ENCODE measurements around the gene CAMK2N1. TPM values are rescaled to one million over a fixed set of nuclear protein-coding genes. Genes with fewer than 3 reads are reported as not detected.

CAMK2N1 gene
- total RNA-seq, 3 donors from 2014 or later, result 162 to 274 (median 163) TPM

DNA sequence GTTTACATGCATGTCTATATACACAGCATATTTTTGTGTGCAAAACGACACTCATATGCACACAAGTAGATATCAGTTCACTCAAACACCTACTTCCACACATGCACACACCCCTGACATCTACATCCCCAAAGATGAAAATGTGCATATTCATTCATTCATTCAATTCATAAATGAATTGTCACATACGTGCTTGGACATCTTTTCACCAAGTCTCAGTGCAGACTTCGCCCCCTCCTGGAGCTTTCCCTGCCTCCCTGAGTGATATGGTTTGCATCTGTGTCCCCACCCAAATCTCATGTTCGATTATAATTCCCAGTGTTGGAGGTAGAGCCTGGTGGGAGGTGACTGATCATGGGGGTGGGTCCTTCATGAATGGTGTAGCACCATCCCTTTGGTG is 53.1 kb downstream of the CAMK2N1 start:
- intact Hi-C loops (cut with DNase I, micrococcal nuclease), result no loop called here
- ATAC-seq (no peak), DNase-seq (no peak)
- H3K36me3 ChIP-seq (ENCODE audit: low read depth), result no peaks in the 10 kb centered on the region
- H3K4me3 ChIP-seq, result no peak overlapping the region
- H3K4me1 ChIP-seq (ENCODE audit: low read depth), result no peaks in the 10 kb centered on the region
- no peaks in the 10 kb centered on the region for H3K9me3 ChIP-seq
- TF ChIP-seq, protein P1, sequence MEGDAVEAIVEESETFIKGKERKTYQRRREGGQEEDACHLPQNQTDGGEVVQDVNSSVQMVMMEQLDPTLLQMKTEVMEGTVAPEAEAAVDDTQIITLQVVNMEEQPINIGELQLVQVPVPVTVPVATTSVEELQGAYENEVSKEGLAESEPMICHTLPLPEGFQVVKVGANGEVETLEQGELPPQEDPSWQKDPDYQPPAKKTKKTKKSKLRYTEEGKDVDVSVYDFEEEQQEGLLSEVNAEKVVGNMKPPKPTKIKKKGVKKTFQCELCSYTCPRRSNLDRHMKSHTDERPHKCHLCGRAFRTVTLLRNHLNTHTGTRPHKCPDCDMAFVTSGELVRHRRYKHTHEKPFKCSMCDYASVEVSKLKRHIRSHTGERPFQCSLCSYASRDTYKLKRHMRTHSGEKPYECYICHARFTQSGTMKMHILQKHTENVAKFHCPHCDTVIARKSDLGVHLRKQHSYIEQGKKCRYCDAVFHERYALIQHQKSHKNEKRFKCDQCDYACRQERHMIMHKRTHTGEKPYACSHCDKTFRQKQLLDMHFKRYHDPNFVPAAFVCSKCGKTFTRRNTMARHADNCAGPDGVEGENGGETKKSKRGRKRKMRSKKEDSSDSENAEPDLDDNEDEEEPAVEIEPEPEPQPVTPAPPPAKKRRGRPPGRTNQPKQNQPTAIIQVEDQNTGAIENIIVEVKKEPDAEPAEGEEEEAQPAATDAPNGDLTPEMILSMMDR (IDR thresholded peaks at IDR 0.05), result no peak

Other genes with a start within 250 kb of the CAMK2N1 start
- gene VWA5B1, start 195.3 kb downstream of the CAMK2N1 start, total RNA-seq, result 1 to 10 TPM in 1 of 3 donors, under 1 TPM in 2; 0.16 to 2.1 (median 0.80) TPM
- 10 to 100 TPM; 31.5 to 44.9 (median 44.7) TPM for gene MUL1, start 21.9 kb upstream of the CAMK2N1 start, total RNA-seq
- gene FAM43B, start 66.4 kb upstream of the CAMK2N1 start, total RNA-seq, result under 1 TPM; 0.14 to 0.92 (median 0.43) TPM
- 10 to 100 TPM; 33.9 to 63.8 (median 60.9) TPM for gene CDA, start 102.9 kb upstream of the CAMK2N1 start, total RNA-seq
- gene PINK1, start 147.2 kb upstream of the CAMK2N1 start, total RNA-seq, result 100 to 1,000 TPM in 2 of 3 donors, 10 to 100 TPM in 1; 75.4 to 141 (median 111) TPM
- gene DDOST, start 175.2 kb upstream of the CAMK2N1 start, total RNA-seq, result 100 to 1,000 TPM; 103 to 263 (median 159) TPM
- under 1 TPM; 0.20 to 0.63 (median 0.53) TPM for gene KIF17, start 231.8 kb upstream of the CAMK2N1 start, total RNA-seq
- gene SH2D5, start 246.5 kb upstream of the CAMK2N1 start, total RNA-seq, result under 1 TPM in 2 of 3 donors, not detected in 1; 0.07 to 0.09 TPM

All from mucosa of descending colon (tissue), 3 donors.